HG03565 (cell line): ENCODE measurements around the gene C1orf35.

Source experiments
- ATAC-seq: cut with Tn5 transposase; IDR thresholded peaks from one replicate; pipeline ENCODE4 v1.9.1; 2021; ENCODE audit warnings: mild to moderate bottlenecking, moderate library complexity; ENCODE audit not compliant: unreplicated experiment

Gene C1orf35

GRCh38 chr1:228102791-228103620 lies at the start of gene C1orf35:
Gene C1orf35 (minus strand): TSS chr1:228103325. CDS start chr1:228103227, 98 bp downstream.
- peak; percentile 73 for ATAC-seq

GRCh38 chr1:228152918-228153258 lies 49.8 kb upstream of the C1orf35 start:
- ATAC-seq: no peak

- no peak for ATAC-seq
These were observed 49.2 kb upstream of the C1orf35 start for GRCh38 chr1:228152097-228152917.

GRCh38 chr1:228151180-228151925 lies 48.2 kb upstream of the C1orf35 start:
- ATAC-seq: no peak

GRCh38 chr1:228150461-228151179 lies 47.5 kb upstream of the C1orf35 start:
- ATAC-seq: no peak

GRCh38 chr1:228150120-228150460 lies 47.0 kb upstream of the C1orf35 start:
- no peak for ATAC-seq

GRCh38 chr1:228149406-228150119 lies 46.4 kb upstream of the C1orf35 start, which contains the start of gene GJC2:
Gene GJC2 (plus strand): TSS chr1:228149930. CDS start chr1:228157759, 7,829 bp downstream.
- ATAC-seq: no peak

- ATAC-seq: no peak
These were observed 45.8 kb upstream of the C1orf35 start for GRCh38 chr1:228148935-228149405.

- no peak for ATAC-seq
These were observed 45.2 kb upstream of the C1orf35 start for GRCh38 chr1:228148196-228148861.

GRCh38 chr1:228147768-228148167 lies 44.6 kb upstream of the C1orf35 start:
- no peak for ATAC-seq

- no peak for ATAC-seq
These were observed 44.1 kb upstream of the C1orf35 start for GRCh38 chr1:228147151-228147693.

GRCh38 chr1:228146417-228147150 lies 43.5 kb upstream of the C1orf35 start:
- no peak for ATAC-seq

GRCh38 chr1:228145463-228146416 lies 42.6 kb upstream of the C1orf35 start:
- ATAC-seq: no peak

GRCh38 chr1:228144993-228145343 lies 41.8 kb upstream of the C1orf35 start:
- no peak for ATAC-seq

GRCh38 chr1:228144193-228144992 lies 41.3 kb upstream of the C1orf35 start:
- ATAC-seq: no peak

- no peak for ATAC-seq
These were observed 40.5 kb upstream of the C1orf35 start for GRCh38 chr1:228143480-228144192.
